OCI-M2 (cell line): ENCODE data around the gene KNL1.
"Not testable (repeated sequence)": the region's sequence is repeated elsewhere in the genome, so short reads cannot be mapped to it uniquely, and the experiment has no call there.

Source experiments
- DNase-seq: peaks from one replicate; lab custom pipeline; 2025; ENCODE audit not compliant: unreplicated experiment; lab: John Stamatoyannopoulos, UW

Gene KNL1

GRCh38 chr15:40593588-40594428 is at the start of gene KNL1:
Gene KNL1, plus strand, starts transcription at chr15:40594249. Its CDS starts 8,683 bp downstream, at chr15:40602932.
- DNase-seq = peak; percentile 95

- DNase-seq = no peak
These were observed 48.6 kb upstream of the KNL1 start for GRCh38 chr15:40545457-40545856.

GRCh38 chr15:40548610-40549009 is 45.4 kb upstream of the KNL1 start:
- DNase-seq = no peak

GRCh38 chr15:40549894-40550293 is 44.2 kb upstream of the KNL1 start:
- no peak for DNase-seq

GRCh38 chr15:40550341-40551037 is 43.6 kb upstream of the KNL1 start:
- no peak for DNase-seq

- no peak for DNase-seq
These were observed 39.9 kb upstream of the KNL1 start for GRCh38 chr15:40554161-40554525.

DNA sequence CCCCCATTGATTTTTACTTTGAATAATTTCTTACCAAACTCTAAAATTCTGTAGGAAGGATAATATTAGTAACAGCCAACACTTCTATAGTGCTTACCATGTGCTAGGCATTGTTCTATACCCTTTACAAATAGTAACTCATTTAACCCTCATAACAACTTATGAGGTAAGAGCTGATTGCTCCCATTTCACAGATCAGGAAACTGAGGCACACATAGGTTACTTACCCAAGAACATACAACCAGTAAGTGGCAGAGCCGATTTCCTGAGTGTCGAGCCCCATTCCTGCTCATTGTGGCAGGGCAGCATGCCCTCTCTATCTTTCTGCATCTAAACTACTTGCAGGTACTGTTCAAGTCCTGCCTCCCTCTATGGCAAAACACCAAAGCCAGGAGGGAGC is 38.2 kb upstream of the KNL1 start:
- no peak for DNase-seq

GRCh38 chr15:40558952-40559742 is 34.9 kb upstream of the KNL1 start:
- peak; percentile 65 for DNase-seq

- no peak for DNase-seq
These were observed 31.4 kb upstream of the KNL1 start for GRCh38 chr15:40562691-40563090.

- no peak for DNase-seq
These were observed 30.6 kb upstream of the KNL1 start for GRCh38 chr15:40563426-40563825.

DNA sequence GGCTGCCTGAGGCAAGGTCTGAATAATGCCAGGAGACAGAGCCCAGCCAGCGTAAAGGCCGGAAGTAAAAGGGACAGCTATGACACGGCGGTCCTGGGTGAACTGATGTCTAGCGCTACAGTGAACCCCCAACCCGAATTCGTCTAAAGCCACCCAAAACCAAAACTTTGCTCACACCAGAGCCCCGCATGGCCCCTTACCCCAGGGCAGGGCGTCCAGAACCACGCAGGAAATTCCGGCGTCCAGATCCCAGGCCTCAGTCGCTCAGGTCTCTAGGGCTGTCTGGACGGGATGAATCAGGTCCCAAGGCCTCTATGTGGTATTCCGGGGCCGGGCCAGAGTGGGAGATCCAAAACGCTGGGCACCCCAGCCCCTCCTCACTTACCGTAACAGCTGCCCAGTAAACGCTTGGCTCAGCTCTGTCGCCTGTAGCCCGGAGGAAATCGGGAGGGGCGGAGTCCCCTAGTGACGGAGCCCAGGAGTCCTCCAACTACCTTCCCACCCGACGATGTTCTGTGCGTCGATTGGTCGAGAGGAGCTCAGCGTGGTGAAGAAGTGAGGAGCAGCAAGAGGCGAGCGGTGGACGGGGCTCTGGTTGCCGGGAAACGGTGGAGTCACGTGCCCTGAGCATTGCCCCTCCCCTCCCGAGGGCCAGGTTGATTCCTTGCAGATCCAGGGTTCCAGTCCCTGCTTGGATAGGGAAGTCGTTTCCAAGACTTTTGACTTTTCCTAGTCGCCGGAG is 29.3 kb upstream of the KNL1 start, which contains the start of gene CCDC32:
Gene CCDC32 (minus strand): TSS at position 452 of the 742 bp plus-strand sequence. CDS start 2,027 bp downstream, outside the sequence.
- peak; percentile 76 for DNase-seq

- no peak for DNase-seq
These were observed 28.5 kb upstream of the KNL1 start for GRCh38 chr15:40565333-40566238.

- DNase-seq = peak; percentile 10
These were observed 26.9 kb upstream of the KNL1 start for GRCh38 chr15:40567111-40567510.

DNA sequence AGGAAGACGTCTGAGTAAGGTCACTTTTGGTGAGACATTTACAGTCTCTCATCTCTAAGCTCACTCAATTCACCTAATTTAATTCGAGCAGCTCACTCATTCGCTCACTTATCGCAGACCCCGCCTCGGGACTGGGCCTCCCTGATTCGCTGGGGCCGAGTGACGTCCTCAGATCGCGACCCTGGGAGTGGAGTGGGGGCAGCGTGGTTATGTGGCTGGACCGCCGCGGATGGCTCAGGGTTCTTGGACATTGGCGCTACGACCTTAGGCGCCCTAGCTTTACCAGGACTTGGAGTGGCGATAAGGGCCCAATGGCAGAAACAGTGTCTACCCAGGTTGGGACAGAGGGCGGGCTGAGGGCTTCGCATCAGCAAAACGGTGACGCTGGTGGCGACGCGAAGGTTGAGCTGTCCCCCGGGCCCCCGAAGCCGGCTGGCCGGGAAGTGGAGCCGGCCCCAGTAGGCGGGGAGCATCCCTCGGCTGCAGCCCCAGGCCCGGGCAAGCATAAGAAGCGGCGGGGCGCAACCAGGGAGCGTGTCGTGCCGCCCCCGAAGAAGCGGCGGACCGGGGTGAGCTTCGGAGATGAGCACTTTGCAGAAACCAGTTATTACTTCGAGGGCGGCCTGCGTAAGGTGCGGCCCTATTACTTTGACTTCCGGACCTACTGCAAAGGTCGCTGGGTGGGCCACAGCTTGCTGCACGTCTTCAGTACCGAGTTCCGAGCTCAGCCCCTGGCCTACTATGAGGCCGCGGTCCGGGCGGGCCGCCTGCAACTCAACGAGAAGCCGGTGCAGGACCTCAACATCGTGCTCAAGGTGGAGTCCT is 24.7 kb upstream of the KNL1 start, which contains the start of gene RPUSD2:
Gene RPUSD2 (plus strand): TSS at position 171 of the 825 bp plus-strand sequence. CDS start 39 bp downstream, at position 210.
- DNase-seq = peak; percentile 44

DNA sequence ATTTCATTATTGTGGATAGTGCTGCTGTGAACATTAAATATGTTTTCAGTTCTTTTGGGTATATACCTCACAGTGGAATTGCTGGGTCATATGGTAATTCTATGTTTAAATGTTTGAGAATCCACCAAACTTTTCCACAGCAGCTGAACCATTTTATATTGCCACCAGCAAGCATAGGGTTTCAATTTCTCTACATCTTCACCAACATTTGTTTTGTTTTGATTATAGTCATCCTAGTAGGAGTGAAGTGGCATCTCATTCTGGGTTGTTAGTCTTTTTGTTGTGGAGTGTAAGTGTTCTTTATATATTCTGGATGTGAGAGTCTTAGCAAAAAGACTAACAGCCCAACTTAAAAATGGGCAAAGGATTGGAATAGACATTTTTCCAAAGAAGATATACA is 18.9 kb upstream of the KNL1 start:
- no peak for DNase-seq

DNA sequence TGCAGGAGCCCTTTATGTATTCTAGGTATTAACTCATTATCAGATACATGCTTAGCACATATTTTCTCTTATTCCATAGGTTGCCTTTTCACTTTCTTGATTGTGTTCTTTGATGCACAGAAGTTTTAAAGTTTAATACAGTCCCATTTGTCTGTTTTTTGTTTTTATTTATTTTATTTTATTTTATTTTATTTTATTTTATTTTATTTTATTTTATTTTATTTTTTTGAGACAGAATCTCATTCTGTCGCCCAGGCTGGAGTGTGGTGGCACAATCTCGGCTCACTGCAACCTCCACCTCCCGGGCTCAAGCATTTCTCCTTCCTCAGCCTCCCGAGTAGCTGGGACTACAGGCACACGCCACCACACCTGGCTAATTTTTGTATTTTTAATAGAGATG is 17.1 kb upstream of the KNL1 start:
- DNase-seq = not testable (repeated sequence)

- DNase-seq = no peak
These were observed 15.2 kb upstream of the KNL1 start for GRCh38 chr15:40578892-40579291.

DNA sequence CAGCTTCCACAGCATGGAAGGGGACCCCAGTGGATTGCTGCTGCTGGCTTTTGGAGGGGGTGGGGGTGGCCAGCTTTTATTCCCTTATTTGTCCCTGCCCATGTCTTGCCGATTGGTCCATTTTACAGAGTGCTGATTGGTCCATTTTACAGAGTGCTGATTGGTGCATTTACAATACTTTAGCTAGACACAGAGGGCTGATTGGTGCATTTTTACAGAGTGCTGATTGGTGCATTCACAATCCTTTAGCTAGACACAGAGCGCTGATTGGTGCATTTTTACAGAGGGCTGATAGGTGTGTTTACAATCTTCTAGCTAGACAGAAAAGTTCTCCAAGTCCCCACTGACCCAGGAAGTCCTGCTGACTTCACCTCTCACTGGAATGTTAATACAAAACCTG is 12.3 kb upstream of the KNL1 start:
- DNase-seq = not testable (repeated sequence)
